GM12878 (cell line): ENCODE measurements around the gene FURIN. TPM values are rescaled to one million over a fixed set of nuclear protein-coding genes. Genes with fewer than 3 reads are reported as not detected.

ENCODE experiments used
- ATAC-seq: fragments of 200-7000 bp; cut with Tn5 transposase; 3 replicates; pipeline ENCODE4 v1.9.1; 2020; ENCODE audit warnings: mild to moderate bottlenecking, moderate library complexity
- BruUV-seq: library from RNA; stranded (reverse); fragments of 400-500 nt; replicated peaks from 2 replicates; lab custom pipeline; 2021; lab: Mats Ljungman, UMichigan
- CTCF ChIA-PET: fragments of 300-600 bp; sonication (Branson Sonifier 250); formaldehyde crosslinking; extraction: SDS; loops from one replicate; lab custom pipeline; 2021; ENCODE audit warnings: inconsistent platforms; lab: Yijun Ruan, JAX
- POLR2A ChIA-PET: fragments of 350-600 bp; formaldehyde crosslinking; extraction: SDS; loops from one replicate; lab custom pipeline; 2021; ENCODE audit warnings: inconsistent platforms; lab: Charles Lee
- RAD21 ChIA-PET: fragments of 300-600 bp; sonication (Branson Sonifier 250); formaldehyde crosslinking; loops from one replicate; lab custom pipeline; 2023; ENCODE audit warnings: antibody characterized with exemption; ENCODE audit not compliant: unreplicated experiment; lab: Charles Lee
- SMC1A ChIA-PET: fragments of 300-600 bp; sonication (Branson Sonifier 250); formaldehyde crosslinking; loops from one replicate; lab custom pipeline; 2023; ENCODE audit not compliant: unreplicated experiment, uncharacterized antibody; lab: Charles Lee
- DNase-seq: peaks from one replicate; pipeline ENCODE4 v3.0.0-alpha.2; 2011; ENCODE audit warnings: low read depth, low spot score
- FAIRE-seq: peaks from 3 replicates; lab custom pipeline; 2011; peaks lifted over from hg19 to GRCh38; lab: Jason Lieb, UNC
- H2AFZ ChIP-seq: 2 replicates; pipeline ENCODE4 v1.6.0; 2011; ENCODE audit warnings: low read depth, low read length, control low read depth; ENCODE audit not compliant: control insufficient read depth
- H3K27ac ChIP-seq: 2 replicates; pipeline ENCODE4 v1.5.1; 2011; ENCODE audit warnings: control low read depth; ENCODE audit not compliant: control insufficient read depth, insufficient read depth
- H3K27me3 ChIP-seq, 2 experiments: replicated peaks in 1 of 2; 2 replicates each; pipeline versions ENCODE4 v1.6.0 to v1.6.1; 2011; ENCODE audit warnings: low read length in 1 of 2; ENCODE audit not compliant: control insufficient read depth in 2 of 2, insufficient read depth in 2 of 2
- H3K36me3 ChIP-seq, 2 experiments: 2 replicates each; pipeline ENCODE4 v1.5.1; 2011; ENCODE audit warnings: low read length in 1 of 2; ENCODE audit not compliant: control insufficient read depth in 2 of 2, insufficient read depth in 2 of 2
- H3K4me1 ChIP-seq: 2 replicates; pipeline ENCODE4 v1.6.1; 2011; ENCODE audit warnings: mild to moderate bottlenecking, low read length, moderate library complexity, mixed read lengths; ENCODE audit not compliant: control insufficient read depth, insufficient read depth
- H3K4me2 ChIP-seq: 2 replicates; pipeline ENCODE4 v1.6.0; 2011; ENCODE audit warnings: control low read depth; ENCODE audit not compliant: control insufficient read depth, insufficient read depth
- H3K4me3 ChIP-seq: fragments of 200-600 bp; sonication (generic); 2 replicates; pipeline ENCODE4 v1.5.1; 2016
- H3K79me2 ChIP-seq: 2 replicates; pipeline ENCODE4 v1.6.0; 2011; ENCODE audit warnings: low read length; ENCODE audit not compliant: control insufficient read depth, insufficient read depth
- H3K9ac ChIP-seq: 2 replicates; pipeline ENCODE4 v1.8.0; 2011; ENCODE audit warnings: low read length, control low read depth, mixed read lengths; ENCODE audit not compliant: control insufficient read depth, insufficient read depth
- H3K9me3 ChIP-seq: replicated peaks from 3 replicates; pipeline ENCODE4 v1.5.1; 2011; ENCODE audit warnings: mild to moderate bottlenecking, low read length; ENCODE audit not compliant: control insufficient read depth, insufficient read depth
- H4K20me1 ChIP-seq: 2 replicates; pipeline ENCODE4 v1.6.0; 2011; ENCODE audit not compliant: control insufficient read depth, insufficient read depth
- BHLHE40 ChIP-seq, 2 experiments: fragments of 450-650 bp in 1 of 2; IDR thresholded peaks; 2 replicates each; pipeline ENCODE4 v1.6.1; 2011 to 2017; ENCODE audit warnings: low read depth in 2 of 2, borderline replicate concordance in 1 of 2, improper control_type of control experiment in 1 of 2, low read length in 1 of 2, mild to moderate bottlenecking in 1 of 2
- CHD1 ChIP-seq: IDR thresholded peaks from 2 replicates; pipeline ENCODE4 v1.6.1; 2012; ENCODE audit warnings: low read depth, low read length, improper control_type of control experiment
- EGR1 ChIP-seq, 2 experiments: IDR thresholded peaks; 1 replicate in 1 of 2; 2 replicates in 1 of 2; pipeline ENCODE4 v1.6.1; 2011 to 2012; ENCODE audit warnings: low read depth in 2 of 2, low read length in 2 of 2, borderline replicate concordance in 1 of 2, mild to moderate bottlenecking in 1 of 2, moderate library complexity in 1 of 2
- HCFC1 ChIP-seq: fragments of 150-350 bp; IDR thresholded peaks from 2 replicates; pipeline ENCODE4 v1.6.1; 2014; ENCODE audit warnings: low read length
- IKZF1 ChIP-seq: fragments of 450-650 bp; conservative IDR thresholded peaks from 2 replicates; pipeline ENCODE4 v1.6.1; 2017; ENCODE audit warnings: antibody characterized with exemption, mild to moderate bottlenecking
- KLF5 ChIP-seq: fragments of 450-650 bp; IDR thresholded peaks from 2 replicates; pipeline ENCODE4 v1.6.1; 2014; ENCODE audit warnings: mild to moderate bottlenecking; ENCODE audit not compliant: partially characterized antibody
- NR2C1 ChIP-seq: fragments of 450-650 bp; IDR thresholded peaks from 2 replicates; pipeline ENCODE4 v1.6.1; 2017; ENCODE audit warnings: antibody characterized with exemption, mild to moderate bottlenecking, moderate library complexity
- SIN3A ChIP-seq: IDR thresholded peaks from 2 replicates; pipeline ENCODE4 v1.6.1; 2012; ENCODE audit warnings: low read depth, low read length, improper control_type of control experiment
- SUZ12 ChIP-seq: fragments of 200-600 bp; sonication (generic); IDR thresholded peaks from one replicate; pipeline ENCODE4 v1.6.1; 2018; ENCODE audit warnings: antibody characterized with exemption, mild to moderate bottlenecking; ENCODE audit not compliant: unreplicated experiment
- WGBS: methylation state at CpG from one replicate; pipeline ENCODE4 v1.1.6; 2016; ENCODE audit warnings: low lambda C conversion rate; ENCODE audit not compliant: insufficient replicate concordance, insufficient coverage; ENCODE audit errors: missing lambda C conversion rate; 5-methylcytosine and 5-hydroxymethylcytosine counted together
- in situ Hi-C: fragments of 300-500 bp; cut with MboI; formaldehyde crosslinking; loops from 9 replicates; pipeline ENCODE4 v1.14.3; 2018; ENCODE audit warnings: mixed read lengths
- intact Hi-C: fragments of 100-400 bp; cut with micrococcal nuclease; formaldehyde crosslinking; loops from one replicate; pipeline ENCODE4 v1.14.2; 2022; ENCODE audit not compliant: unreplicated experiment
- polyA plus RNA-seq, 11 experiments: library from polyadenylated mRNA; depleted of rRNA in 4 of 11; unstranded in 6 of 11; stranded (reverse) in 5 of 11; fragments of >200 nt; fragmentation: Nextera tagmentation in 4 of 11; fragmentation: Illumina TruSeq in 1 of 11; extraction: Ambion mirVana in 4 of 11; extraction: Trizol in 1 of 11; gene quantifications; 1 replicate in 1 of 11; 2 replicates in 10 of 11; pipeline versions ENCODE4 v1.2.1 to v1.2.3, GENCODE V29; 2011 to 2016; ENCODE audit warnings: inconsistent platforms in 2 of 11, missing spikeins in 2 of 11, low read depth in 1 of 11
- total RNA-seq, 4 experiments: library from RNA; depleted of rRNA in 3 of 4; stranded (reverse); fragments of >200 nt in 3 of 4; fragmentation: Illumina TruSeq in 1 of 4; extraction: Trizol in 1 of 4; gene quantifications; 2 replicates each; pipeline versions ENCODE4 v1.2.1 to v1.2.3, GENCODE V29; 2013 to 2021

FURIN gene
- total and polyA plus RNA-seq, 10 of the 15 experiments (the other 5 are each of a cell fraction or from before 2014, with no cell fraction given): 0.47 to 39.9 (median 8.0) TPM

- Histone ChIP-seq H4K20me1 (no peaks in the 10 kb centered on the region), H3K27ac (no peak overlapping the region), H3K9me3 (no peaks in the 10 kb centered on the region), H2AFZ (no peak overlapping the region), H3K9ac (no peak overlapping the region), H3K27me3 (no peaks in the 10 kb centered on the region), H3K4me1 (peaks cover 22% of the 10 kb centered on the region), H3K4me3 (no peak overlapping the region), H3K79me2 (no peaks in the 10 kb centered on the region), H3K4me2 (no peak overlapping the region), H3K36me3 (no peaks in the 10 kb centered on the region)
- FAIRE-seq (no peak), DNase-seq (no peak), ATAC-seq (no peak)
- POLR2A ChIA-PET: interaction anchor here (0.6 kb wide), 1 partner anchor 43 kb away, joined by 3 read pairs; no protein-coding TSS in a partner anchor
- SMC1A ChIA-PET: interaction anchor here (0.8 to 1.3 kb wide), 3 partner anchors 14 to 49 kb away, joined by 3 to 5 read pairs (median 3); no protein-coding TSS in a partner anchor
- CTCF ChIA-PET: interaction anchor here (0.7 kb wide), 1 partner anchor 33 kb away, joined by 3 read pairs; no protein-coding TSS in a partner anchor
- 82% methylated on average over 7 of the region's 7 CpGs for WGBS
- no peak for TF ChIP-seq BHLHE40 (IDR thresholded peaks at IDR 0.05; ENCODE audit: borderline replicate concordance in 1 of 2, low read depth in 2 of 2, low read length in 1 of 2)
- TF ChIP-seq NR2C1: no peak
- TF ChIP-seq SUZ12: no peak
- no peak for TF ChIP-seq HCFC1
- TF ChIP-seq IKZF1: no peak
- no peak for TF ChIP-seq SIN3A
- TF ChIP-seq KLF5: no peak
- no peak for TF ChIP-seq CHD1
- TF ChIP-seq EGR1 (IDR thresholded peaks at IDR 0.05; ENCODE audit: borderline replicate concordance in 1 of 2, low read depth in 2 of 2, low read length in 2 of 2): no peak
- no TSS peak for BruUV-seq
- RAD21 ChIA-PET: no interaction called here
- intact Hi-C loops (no loop called here), in situ Hi-C loops (no loop called here)
Observed at GRCh38 chr15:90836296-90836871, 32.0 kb upstream of the FURIN start.
